Measurements from ENCODE around the gene DIP2A. TPM values are rescaled to one million over a fixed set of nuclear protein-coding genes. Genes with fewer than 3 reads are reported as not detected.
A peak's percentile ranks its signal among the peaks of the same experiment; 100 is the strongest.

Gene DIP2A
- total and polyA plus RNA-seq, 2 of the 8 experiments (the other 6 are each of a cell fraction or from before 2014, with no cell fraction given) = 16.0 to 27.1 TPM

DNA sequence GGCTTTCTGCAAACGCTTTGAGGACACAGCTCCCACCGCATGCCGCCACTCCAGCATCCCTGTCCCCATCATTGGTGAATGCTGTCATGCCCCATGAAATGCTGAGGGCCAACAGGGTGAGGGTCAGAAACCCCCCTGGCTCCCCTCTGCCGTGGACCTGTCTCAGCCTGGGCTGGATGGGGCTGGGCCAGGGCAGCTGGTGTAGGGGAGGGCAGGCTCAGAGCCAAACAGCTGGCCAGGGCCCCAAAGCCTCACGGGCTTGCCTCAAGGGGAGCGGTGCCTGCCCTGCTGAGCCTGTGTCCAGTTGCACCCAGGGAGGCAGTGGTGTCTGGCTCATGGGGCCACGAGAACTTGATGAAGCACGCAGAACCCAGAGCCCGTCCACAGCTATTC lies 96.5 kb downstream of the DIP2A start:
- Histone ChIP-seq H4K91ac (replicated peaks; ENCODE audit: insufficient read length, low read length) (no peak overlapping the region), H3K9ac (replicated peaks in 1 of 4; ENCODE audit: extremely low read depth in 1 of 4, low read depth in 3 of 4, low read length in 3 of 4) (no peak overlapping the region), H3K27ac (ENCODE audit: low read depth, low read length) (no peak overlapping the region), H3K14ac (ENCODE audit: insufficient read length) (no peak overlapping the region), H3K23me2 (ENCODE audit: low read depth, low read length) (no peaks in the 10 kb centered on the region), H4K5ac (ENCODE audit: insufficient read length, low read depth, low read length) (no peak overlapping the region), H3K4me1 (replicated peaks in 1 of 4; ENCODE audit: control insufficient read depth in 3 of 4, insufficient read depth in 4 of 4, low read length in 3 of 4) (no peaks in the 10 kb centered on the region), H3K4me2 (ENCODE audit: insufficient read depth in 1 of 2, low read depth in 2 of 2, low read length in 2 of 2) (no peak overlapping the region), H2BK120ac (replicated peaks; ENCODE audit: low read depth, low read length) (no peak overlapping the region), H2BK20ac (ENCODE audit: low read length) (no peak overlapping the region), H2AFZ (ENCODE audit: low read length) (no peak overlapping the region), H2BK5ac (ENCODE audit: low read depth, low read length) (no peak overlapping the region), H3K27me3 (replicated peaks in 1 of 4; ENCODE audit: control insufficient read depth in 3 of 4, extremely low read depth in 1 of 4, insufficient read depth in 3 of 4, low read length in 3 of 4) (no peaks in the 10 kb centered on the region), H3K36me3 (ENCODE audit: control insufficient read depth in 2 of 4, insufficient read depth in 4 of 4, low read length in 3 of 4) (peaks cover 0 to 19% (median 8%) of the 10 kb centered on the region in 4 experiments; a peak in 5 of 8 replicates), H4K20me1 (replicated peaks in 1 of 2; ENCODE audit: control insufficient read depth in 1 of 2, insufficient read depth in 2 of 2, low read length in 2 of 2) (peaks cover 0 to 2% of the 10 kb centered on the region in 2 experiments), H2BK12ac (ENCODE audit: low read depth, low read length) (no peak overlapping the region), H2AK5ac (ENCODE audit: low read depth, low read length) (no peak overlapping the region), H3K18ac (ENCODE audit: extremely low read depth, low read length) (no peak overlapping the region), H3K79me1 (ENCODE audit: low read depth, low read length) (no peaks in the 10 kb centered on the region), H3K23ac (ENCODE audit: insufficient read length) (no peak overlapping the region), H2BK15ac (ENCODE audit: low read length) (no peak overlapping the region), H3K56ac (replicated peaks; ENCODE audit: insufficient read length, low read depth, low read length) (no peak overlapping the region), H3K4ac (replicated peaks; ENCODE audit: insufficient read length, low read depth, low read length) (no peak overlapping the region), H3K9me3 (ENCODE audit: insufficient read depth in 2 of 2, low read depth in 1 of 2, low read length in 1 of 2) (no peaks in the 10 kb centered on the region), H3K79me2 (ENCODE audit: control insufficient read depth in 1 of 2, insufficient read depth in 2 of 2, low read length in 2 of 2) (no peaks in the 10 kb centered on the region), H4K8ac (ENCODE audit: extremely low read depth, insufficient read depth, low read length) (no peak overlapping the region), H3K4me3 (ENCODE audit: extremely low read depth in 1 of 4, insufficient read depth in 2 of 4, low read depth in 3 of 4, low read length in 4 of 4) (no peak overlapping the region)
- 80% methylated on average over 8 of the region's 9 CpGs; no CpG with 5 or more reads in 1 of the 2 experiments for WGBS, 2 experiments (ENCODE audit: extremely low coverage in 1 of 2, insufficient coverage in 1 of 2, insufficient read length in 1 of 2, insufficient replicate concordance in 2 of 2, low coverage in 1 of 2, low lambda C conversion rate in 2 of 2, missing lambda C conversion rate in 1 of 2)
- ChIA-PET POLR2A (ENCODE audit: partially characterized antibody) (interaction anchor here (1.2 to 1.4 kb wide), 2 partner anchors 9 to 80 kb away, joined by 4 to 5 read pairs; partner anchors contain the start of gene PRMT2), CTCF (ENCODE audit: partially characterized antibody) (interaction anchor here (0.9 to 1.3 kb wide), 2 partner anchors 72 to 91 kb away, joined by 3 to 4 read pairs; no protein-coding TSS in a partner anchor)
- FAIRE-seq = no peak
- peak in 1 of 2 experiments; percentile 40 for DNase-seq (ENCODE audit: low read depth in 1 of 2, low spot score in 2 of 2)
- TF ChIP-seq GTF2F1 (IDR thresholded peaks at IDR 0.05; ENCODE audit: borderline replicate concordance, low read depth, low read length) (no peak), NANOG (IDR thresholded peaks at IDR 0.05; ENCODE audit: insufficient read depth, low read depth, low read length, poor library complexity, severe bottlenecking) (no peak), POLR2A (IDR thresholded peaks at IDR 0.05; ENCODE audit: control extremely low read depth in 1 of 2, low read depth in 2 of 2, low read length in 2 of 2) (no peak), MAFK (IDR thresholded peaks at IDR 0.05; ENCODE audit: low read depth, low read length) (no peak), KDM5A (IDR thresholded peaks at IDR 0.05; ENCODE audit: low read length) (no peak), SAP30 (IDR thresholded peaks at IDR 0.05; ENCODE audit: insufficient read depth, insufficient replicate concordance, low read length) (no peak), RNF2 (IDR thresholded peaks at IDR 0.05; ENCODE audit: borderline replicate concordance, low read depth, low read length, missing control alignments, poor library complexity, severe bottlenecking) (no peak), SP1 (IDR thresholded peaks at IDR 0.05; ENCODE audit: low read depth, low read length) (no peak)
